ENCODE results near the gene NDC1.

DNA sequence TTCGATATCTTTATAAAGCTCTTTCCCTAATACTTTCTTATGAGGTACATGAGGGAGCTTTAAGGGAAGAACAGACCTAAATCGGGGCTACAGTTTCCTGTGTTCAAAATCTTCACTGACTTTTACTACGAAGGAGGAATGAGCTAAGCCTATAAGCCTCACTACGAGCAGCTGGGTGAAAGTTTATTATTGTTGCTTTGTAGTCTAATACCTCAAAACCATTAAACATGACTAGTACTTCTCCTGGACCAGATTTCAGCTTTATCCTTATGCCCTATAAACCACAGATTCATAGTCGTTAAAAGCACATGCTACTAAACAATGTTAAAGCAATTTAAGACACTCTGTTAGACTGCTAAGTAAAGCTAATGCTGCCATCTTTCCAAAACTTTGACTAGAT lies 30.2 kb downstream of the NDC1 start:
- TF ChIP-seq ZFP3 (CRISPR knock-in tag; IDR thresholded peaks at IDR 0.05) (no peak), ZFP30 (CRISPR knock-in tag; IDR thresholded peaks at IDR 0.05) (no peak), SNAI2 (CRISPR knock-in tag; IDR thresholded peaks at IDR 0.05) (no peak), ZNF8 (CRISPR knock-in tag; IDR thresholded peaks at IDR 0.05) (no peak), CREB5 (CRISPR knock-in tag; IDR thresholded peaks at IDR 0.05; ENCODE audit: low read depth) (no peak), ZNF565 (CRISPR knock-in tag; conservative IDR thresholded peaks at IDR 0.05; ENCODE audit: low read depth) (no peak)
- TF ChIP-seq, protein P1, sequence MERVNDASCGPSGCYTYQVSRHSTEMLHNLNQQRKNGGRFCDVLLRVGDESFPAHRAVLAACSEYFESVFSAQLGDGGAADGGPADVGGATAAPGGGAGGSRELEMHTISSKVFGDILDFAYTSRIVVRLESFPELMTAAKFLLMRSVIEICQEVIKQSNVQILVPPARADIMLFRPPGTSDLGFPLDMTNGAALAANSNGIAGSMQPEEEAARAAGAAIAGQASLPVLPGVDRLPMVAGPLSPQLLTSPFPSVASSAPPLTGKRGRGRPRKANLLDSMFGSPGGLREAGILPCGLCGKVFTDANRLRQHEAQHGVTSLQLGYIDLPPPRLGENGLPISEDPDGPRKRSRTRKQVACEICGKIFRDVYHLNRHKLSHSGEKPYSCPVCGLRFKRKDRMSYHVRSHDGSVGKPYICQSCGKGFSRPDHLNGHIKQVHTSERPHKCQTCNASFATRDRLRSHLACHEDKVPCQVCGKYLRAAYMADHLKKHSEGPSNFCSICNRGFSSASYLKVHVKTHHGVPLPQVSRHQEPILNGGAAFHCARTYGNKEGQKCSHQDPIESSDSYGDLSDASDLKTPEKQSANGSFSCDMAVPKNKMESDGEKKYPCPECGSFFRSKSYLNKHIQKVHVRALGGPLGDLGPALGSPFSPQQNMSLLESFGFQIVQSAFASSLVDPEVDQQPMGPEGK (CRISPR knock-in tag; IDR thresholded peaks at IDR 0.05; ENCODE audit: borderline replicate concordance): no peak

Measured in SK-N-SH treated with all-trans-retinoic acid at 6 μM for 48 hours (cell line).